Loucy (cell line): ENCODE results near the gene PDGFC.

ENCODE experiments used
- H2AFZ ChIP-seq: fragments of 200-600 bp; sonication (generic); 2 replicates; pipeline ENCODE4 v1.6.0; 2016; ENCODE audit warnings: antibody characterized with exemption, mild to moderate bottlenecking, low read length, moderate library complexity
- H3F3A ChIP-seq: fragments of 200-600 bp; 2 replicates; pipeline ENCODE4 v1.6.0; 2016; ENCODE audit warnings: antibody characterized with exemption, low read depth, mild to moderate bottlenecking
- H3K27me3 ChIP-seq: fragments of 200-600 bp; sonication (generic); 2 replicates; pipeline ENCODE4 v1.6.1; 2014; ENCODE audit warnings: low read length, mild to moderate bottlenecking; ENCODE audit not compliant: insufficient read depth, poor library complexity, severe bottlenecking
- H3K36me3 ChIP-seq: fragments of 200-600 bp; sonication (generic); 2 replicates; pipeline ENCODE4 v1.6.1; 2016; ENCODE audit warnings: low read length; ENCODE audit not compliant: insufficient read depth
- H3K4me1 ChIP-seq: fragments of 200-600 bp; sonication (generic); 2 replicates; pipeline ENCODE4 v1.5.1; 2014; ENCODE audit warnings: low read length, mild to moderate bottlenecking; ENCODE audit not compliant: insufficient read depth, poor library complexity, severe bottlenecking
- H3K4me2 ChIP-seq: fragments of 200-600 bp; sonication (generic); 2 replicates; pipeline ENCODE4 v1.6.0; 2014; ENCODE audit warnings: antibody characterized with exemption, low read length, low read depth, mild to moderate bottlenecking; ENCODE audit not compliant: poor library complexity, severe bottlenecking
- H3K4me3 ChIP-seq: fragments of 200-600 bp; sonication (generic); 2 replicates; pipeline ENCODE4 v1.5.1; 2014; ENCODE audit warnings: low read length, mild to moderate bottlenecking, mixed read lengths; ENCODE audit not compliant: poor library complexity, severe bottlenecking
- H3K79me2 ChIP-seq: fragments of 200-600 bp; sonication (generic); 2 replicates; pipeline ENCODE4 v1.6.1; 2014; ENCODE audit warnings: low read length; ENCODE audit not compliant: insufficient read depth
- H3K9ac ChIP-seq: fragments of 200-600 bp; sonication (generic); 2 replicates; pipeline ENCODE4 v1.6.0; 2014; ENCODE audit warnings: mild to moderate bottlenecking, low read depth, low read length, moderate library complexity; ENCODE audit not compliant: poor library complexity, severe bottlenecking
- H3K9me2 ChIP-seq: fragments of 200-600 bp; sonication (generic); replicated peaks from 2 replicates; pipeline ENCODE4 v1.6.1; 2016; ENCODE audit warnings: low read depth, low read length, mixed read lengths
- H3K9me3 ChIP-seq: fragments of 200-600 bp; sonication (generic); 2 replicates; pipeline ENCODE4 v1.6.1; 2014; ENCODE audit warnings: mild to moderate bottlenecking, antibody characterized with exemption, low read length, low read depth; ENCODE audit not compliant: insufficient read depth
- H4K20me1 ChIP-seq: fragments of 200-600 bp; sonication (generic); 2 replicates; pipeline ENCODE4 v1.6.0; 2014; ENCODE audit warnings: antibody characterized with exemption, low read length, mild to moderate bottlenecking; ENCODE audit not compliant: insufficient read depth, poor library complexity, severe bottlenecking
- EZH2phosphoT487 ChIP-seq: fragments of 200-600 bp; IDR thresholded peaks from 2 replicates; pipeline ENCODE4 v1.6.1; 2018; ENCODE audit warnings: antibody characterized with exemption, mild to moderate bottlenecking, moderate library complexity, borderline replicate concordance
- TF ChIP-seq, protein P1 (sequence below): fragments of 200-600 bp; sonication (generic); conservative IDR thresholded peaks from 2 replicates; pipeline ENCODE4 v1.5.1; 2014; ENCODE audit warnings: mild to moderate bottlenecking, antibody characterized with exemption, low read length

The PDGFC gene

DNA sequence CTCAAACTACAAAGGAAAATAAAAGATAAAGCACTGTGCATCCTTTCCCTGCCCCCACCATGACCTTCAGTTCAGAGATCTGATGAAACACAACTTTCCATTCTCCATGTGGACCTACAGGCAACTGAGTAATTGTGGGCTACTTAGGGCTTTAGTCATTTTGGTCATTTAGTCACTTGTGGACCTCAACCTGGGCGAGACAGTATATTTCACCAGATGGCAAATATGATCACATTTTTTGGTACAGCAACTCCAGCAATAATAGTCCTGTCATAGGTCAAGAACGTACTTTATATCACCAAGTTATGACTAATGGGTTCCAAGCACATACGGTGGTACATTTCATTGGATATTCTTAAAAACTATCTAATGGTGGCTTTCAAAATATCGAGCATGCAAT is 141.2 kb downstream of the PDGFC start:
- no peak overlapping the region for H3K4me3 ChIP-seq
- H3F3A ChIP-seq = no peaks in the 10 kb centered on the region
- no peak overlapping the region for H3K9ac ChIP-seq
- no peaks in the 10 kb centered on the region for H3K79me2 ChIP-seq
- TF ChIP-seq EZH2phosphoT487 = no peak
- TF ChIP-seq, protein P1, sequence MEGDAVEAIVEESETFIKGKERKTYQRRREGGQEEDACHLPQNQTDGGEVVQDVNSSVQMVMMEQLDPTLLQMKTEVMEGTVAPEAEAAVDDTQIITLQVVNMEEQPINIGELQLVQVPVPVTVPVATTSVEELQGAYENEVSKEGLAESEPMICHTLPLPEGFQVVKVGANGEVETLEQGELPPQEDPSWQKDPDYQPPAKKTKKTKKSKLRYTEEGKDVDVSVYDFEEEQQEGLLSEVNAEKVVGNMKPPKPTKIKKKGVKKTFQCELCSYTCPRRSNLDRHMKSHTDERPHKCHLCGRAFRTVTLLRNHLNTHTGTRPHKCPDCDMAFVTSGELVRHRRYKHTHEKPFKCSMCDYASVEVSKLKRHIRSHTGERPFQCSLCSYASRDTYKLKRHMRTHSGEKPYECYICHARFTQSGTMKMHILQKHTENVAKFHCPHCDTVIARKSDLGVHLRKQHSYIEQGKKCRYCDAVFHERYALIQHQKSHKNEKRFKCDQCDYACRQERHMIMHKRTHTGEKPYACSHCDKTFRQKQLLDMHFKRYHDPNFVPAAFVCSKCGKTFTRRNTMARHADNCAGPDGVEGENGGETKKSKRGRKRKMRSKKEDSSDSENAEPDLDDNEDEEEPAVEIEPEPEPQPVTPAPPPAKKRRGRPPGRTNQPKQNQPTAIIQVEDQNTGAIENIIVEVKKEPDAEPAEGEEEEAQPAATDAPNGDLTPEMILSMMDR = no peak
- no peaks in the 10 kb centered on the region for H3K9me2 ChIP-seq
- no peaks in the 10 kb centered on the region for H4K20me1 ChIP-seq
- no peaks in the 10 kb centered on the region for H3K36me3 ChIP-seq
- no peaks in the 10 kb centered on the region for H3K4me1 ChIP-seq
- no peak overlapping the region for H2AFZ ChIP-seq
- no peaks in the 10 kb centered on the region for H3K9me3 ChIP-seq
- H3K4me2 ChIP-seq = no peak overlapping the region
- H3K27me3 ChIP-seq = no peaks in the 10 kb centered on the region

DNA sequence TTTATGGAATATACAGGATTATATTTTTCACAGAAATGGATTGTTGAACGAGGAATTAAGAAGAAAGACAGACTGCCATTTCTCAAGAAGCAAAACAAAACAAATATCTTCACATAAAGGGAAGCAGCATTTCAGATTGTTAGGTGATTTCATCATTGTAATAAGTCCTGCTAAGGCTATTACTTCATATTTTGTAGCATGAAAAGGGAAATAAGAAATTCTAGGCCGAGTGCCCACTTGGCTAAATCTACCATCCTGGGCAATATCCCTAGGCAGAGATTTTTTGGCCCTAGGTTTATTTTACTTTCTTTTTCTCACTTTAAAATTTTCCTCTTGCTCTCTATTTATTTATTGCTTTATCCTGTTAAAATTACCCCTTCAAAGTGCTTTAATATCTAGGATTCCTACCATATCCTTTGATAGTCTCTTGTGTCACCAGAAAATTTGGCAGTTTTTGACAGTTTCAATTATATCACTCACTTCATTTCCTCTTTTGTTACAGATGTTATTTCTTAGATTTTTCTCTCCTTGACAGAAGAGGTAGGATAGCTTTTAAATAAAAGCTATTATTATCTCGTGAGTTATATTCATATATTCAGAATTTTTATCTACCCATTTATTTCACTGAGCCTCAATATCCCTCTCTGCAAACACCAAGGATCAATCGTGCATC is 142.3 kb downstream of the PDGFC start:
- Histone ChIP-seq H3K9ac (no peak overlapping the region), H4K20me1 (no peaks in the 10 kb centered on the region), H3K79me2 (no peaks in the 10 kb centered on the region), H3K27me3 (no peaks in the 10 kb centered on the region), H3K36me3 (no peaks in the 10 kb centered on the region), H3K4me1 (no peaks in the 10 kb centered on the region), H3K9me3 (no peaks in the 10 kb centered on the region), H3K4me3 (no peak overlapping the region), H3K9me2 (no peaks in the 10 kb centered on the region), H2AFZ (no peak overlapping the region), H3K4me2 (no peak overlapping the region), H3F3A (no peaks in the 10 kb centered on the region)
- TF ChIP-seq, protein P1 = no peak
- no peak for TF ChIP-seq EZH2phosphoT487

DNA sequence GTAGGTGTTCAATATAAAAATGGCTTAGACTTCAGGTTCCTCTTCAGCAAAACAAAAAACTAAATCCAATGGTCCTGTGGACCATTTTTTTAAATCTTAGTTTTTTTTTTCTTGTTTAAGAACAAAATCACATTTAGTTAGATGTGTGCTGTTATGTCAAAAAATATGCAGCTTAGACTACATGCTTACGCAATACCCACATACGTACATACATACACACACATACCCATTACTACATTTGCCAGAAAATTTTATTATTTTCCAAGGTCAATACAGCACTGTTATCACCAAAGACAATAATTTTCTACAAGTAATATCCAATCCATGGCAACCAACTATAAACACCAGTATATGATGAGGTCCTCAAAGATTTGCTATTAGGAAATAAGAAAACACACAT is 144.1 kb downstream of the PDGFC start:
- Histone ChIP-seq H3K4me2 (no peak overlapping the region), H3F3A (no peaks in the 10 kb centered on the region), H3K9me2 (no peaks in the 10 kb centered on the region), H3K36me3 (no peaks in the 10 kb centered on the region), H2AFZ (no peak overlapping the region), H3K9ac (no peak overlapping the region), H4K20me1 (no peaks in the 10 kb centered on the region), H3K27me3 (no peaks in the 10 kb centered on the region), H3K4me1 (no peaks in the 10 kb centered on the region), H3K9me3 (no peaks in the 10 kb centered on the region), H3K79me2 (no peaks in the 10 kb centered on the region), H3K4me3 (no peak overlapping the region)
- TF ChIP-seq, protein P1 = no peak
- TF ChIP-seq EZH2phosphoT487 = no peak
